Activated T-cell treated with anti-CD3 and anti-CD28 coated beads, Interleukin-2, amount 50 U/mL, for 1 hour (primary cell): Measurements from ENCODE around the gene ACACB.

Source experiments
- DNase-seq: peaks from one replicate; pipeline ENCODE4 v3.0.0-alpha.2; 2020

Gene ACACB

GRCh38 chr12:109222496-109222895 lies 106.1 kb downstream of the ACACB start:
- DNase-seq: no peak

- DNase-seq: no peak
Observed at GRCh38 chr12:109223211-109223610, 106.8 kb downstream of the ACACB start.

- DNase-seq: no peak
Observed at GRCh38 chr12:109223868-109224267, 107.5 kb downstream of the ACACB start.

GRCh38 chr12:109228664-109229063 lies 112.3 kb downstream of the ACACB start:
- DNase-seq: no peak

GRCh38 chr12:109230193-109230592 lies 113.8 kb downstream of the ACACB start:
- no peak for DNase-seq

DNA sequence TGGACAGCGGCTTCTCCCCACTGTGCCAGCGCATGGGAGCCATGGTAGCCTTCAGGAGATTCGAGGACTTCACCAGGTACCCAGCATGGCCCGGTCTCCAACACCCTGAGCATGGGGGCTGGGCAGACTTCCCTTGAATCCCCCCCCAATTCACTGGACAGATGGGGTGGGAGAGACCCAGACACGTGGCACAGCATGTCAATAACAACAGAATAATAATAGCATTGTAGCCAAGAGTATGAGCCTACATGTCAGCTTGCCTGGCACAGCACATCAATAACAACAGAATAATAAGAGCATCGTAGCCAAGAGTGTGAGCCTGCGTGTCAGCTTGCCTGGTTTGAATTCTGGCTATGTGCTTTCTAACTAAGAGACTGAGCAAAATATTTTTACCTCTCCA lies 116.3 kb downstream of the ACACB start:
- DNase-seq: no peak

DNA sequence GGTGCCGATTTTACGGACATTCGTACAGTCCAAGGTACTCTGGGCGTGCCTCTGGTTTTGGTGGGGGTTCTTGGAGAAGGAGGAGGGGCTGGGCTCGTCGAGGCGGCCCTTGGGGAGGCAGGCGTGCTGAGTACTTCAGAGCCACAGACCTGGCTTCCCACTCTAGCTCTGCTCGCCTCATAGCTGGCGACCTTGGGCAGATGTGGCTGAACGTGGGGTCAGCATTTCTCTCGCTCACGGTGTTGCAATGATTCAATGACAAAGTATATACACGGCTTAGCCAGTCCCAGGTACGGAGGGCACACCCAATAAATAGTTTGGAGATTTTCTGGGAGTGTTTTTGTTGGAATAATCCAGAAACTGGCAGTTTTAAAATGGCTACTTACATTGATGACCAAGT lies 117.6 kb downstream of the ACACB start:
- DNase-seq: no peak

DNA sequence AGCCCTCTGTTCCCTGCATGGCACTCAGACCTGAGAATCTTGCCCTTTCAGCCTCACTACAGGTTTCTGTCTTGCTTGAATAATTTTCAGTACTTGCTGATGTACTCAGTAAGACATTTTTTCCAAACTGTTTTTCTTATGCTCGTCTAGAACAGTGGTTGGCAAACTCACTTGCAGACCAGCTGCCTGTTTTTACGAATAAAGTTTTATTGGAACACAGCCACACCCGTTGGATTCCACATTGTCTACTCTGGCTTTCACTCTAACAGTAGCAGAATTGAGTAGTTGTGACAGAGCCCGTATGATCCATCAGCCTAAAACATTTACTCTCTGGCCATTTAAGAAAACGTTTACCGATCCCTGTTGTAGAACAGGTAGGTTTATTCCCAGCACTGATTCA lies 119.9 kb downstream of the ACACB start:
- no peak for DNase-seq

- DNase-seq: no peak
Observed at GRCh38 chr12:109239179-109239578, 122.8 kb downstream of the ACACB start.

DNA sequence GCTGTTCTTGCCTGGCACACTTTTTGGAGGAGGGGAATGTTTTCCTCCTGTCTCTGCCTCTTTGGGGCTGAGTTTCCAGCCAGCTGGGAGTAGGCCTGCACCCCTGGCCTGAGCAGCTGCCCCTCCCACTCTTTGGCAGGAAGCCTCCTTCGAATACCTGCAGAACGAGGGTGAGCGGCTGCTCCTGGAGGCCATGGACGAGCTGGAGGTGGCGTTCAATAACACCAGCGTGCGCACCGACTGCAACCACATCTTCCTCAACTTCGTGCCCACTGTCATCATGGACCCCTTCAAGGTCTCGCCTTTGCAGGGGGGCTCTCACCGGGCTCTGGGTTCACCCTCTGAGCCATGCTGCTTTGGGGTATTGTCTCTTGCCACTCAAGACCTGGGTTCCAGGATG lies 123.3 kb downstream of the ACACB start:
- DNase-seq: no peak

DNA sequence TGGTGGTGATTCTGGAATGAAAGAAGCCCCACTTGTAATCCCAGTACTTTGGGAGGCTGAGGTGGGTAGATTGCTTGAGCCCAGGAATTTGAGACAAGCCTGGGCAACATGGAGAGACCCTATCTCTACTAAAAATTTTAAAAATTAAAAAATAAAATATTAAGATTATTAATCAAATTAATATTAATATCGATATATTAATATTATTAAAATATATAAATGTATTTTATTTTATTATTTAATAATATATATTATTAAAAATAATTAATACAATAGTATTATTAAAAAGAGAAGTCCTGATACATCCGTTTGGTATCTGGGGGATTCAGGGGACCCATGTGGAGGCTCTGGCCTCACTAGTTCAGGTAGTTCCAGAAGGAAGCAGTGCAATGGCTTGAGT lies 124.0 kb downstream of the ACACB start:
- no peak for DNase-seq

GRCh38 chr12:109241936-109242335 lies 125.5 kb downstream of the ACACB start:
- no peak for DNase-seq

DNA sequence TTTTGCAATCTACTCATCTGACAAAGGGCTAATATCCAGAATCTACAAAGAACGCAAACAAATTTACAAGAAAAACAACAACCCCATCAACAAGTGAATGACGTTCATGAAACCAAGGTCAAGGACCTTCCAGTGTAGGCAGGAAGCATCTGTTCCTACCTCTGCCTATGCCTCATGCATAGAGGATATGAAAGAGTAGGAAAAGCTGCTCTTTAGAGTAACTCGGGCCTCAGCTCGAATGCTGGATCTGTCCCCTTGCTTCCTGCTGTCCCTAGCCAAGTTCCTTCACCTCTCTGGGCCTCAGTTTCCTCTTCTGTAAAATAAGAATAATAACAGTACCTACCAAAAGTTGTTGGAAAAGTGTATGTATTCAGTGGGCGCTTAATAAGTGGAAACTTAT lies 127.7 kb downstream of the ACACB start:
- DNase-seq: no peak

GRCh38 chr12:109246221-109246620 lies 129.8 kb downstream of the ACACB start:
- no peak for DNase-seq

DNA sequence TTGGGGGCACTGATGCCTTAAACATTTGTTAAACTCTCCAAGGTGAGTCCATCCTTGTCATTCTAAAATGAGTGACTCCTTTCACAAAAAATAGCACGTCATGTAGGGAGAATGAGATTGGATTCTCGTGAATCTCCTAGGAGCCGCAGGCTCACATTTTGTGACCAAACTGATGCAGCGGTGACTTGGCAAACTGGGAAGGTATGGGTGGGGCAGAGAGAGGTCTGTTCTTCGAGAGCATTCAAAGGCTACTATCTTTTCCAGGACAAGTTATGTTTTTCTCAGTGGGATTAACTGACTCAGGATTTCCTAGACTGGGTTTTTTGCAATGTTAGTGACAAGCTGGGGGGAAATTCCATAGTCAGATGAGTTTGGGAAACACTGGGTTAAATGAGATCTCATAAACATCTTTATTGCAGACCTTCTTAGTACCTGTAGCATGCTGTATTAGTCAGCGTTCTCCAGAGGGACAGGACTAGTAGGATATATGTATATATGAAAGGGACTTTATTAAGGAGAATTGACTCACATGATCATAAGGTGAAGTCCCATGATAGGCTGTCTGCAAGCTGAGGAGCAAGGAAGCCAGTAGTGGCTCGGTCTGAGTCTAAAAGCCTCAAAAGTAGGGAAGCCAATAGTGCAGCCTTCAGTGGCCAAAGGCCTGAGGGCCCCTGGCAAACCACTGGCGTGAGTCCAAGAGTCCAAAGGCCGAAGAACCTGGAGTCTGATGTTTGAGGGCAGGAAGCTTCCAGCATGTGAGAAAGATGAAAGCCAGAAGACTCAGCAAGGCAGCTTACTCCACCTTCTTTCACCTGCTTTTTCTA lies 131.7 kb downstream of the ACACB start:
- no peak for DNase-seq

- DNase-seq: no peak
Observed at GRCh38 chr12:109250523-109250922, 134.1 kb downstream of the ACACB start.

- DNase-seq: no peak
Observed at GRCh38 chr12:109252799-109253198, 136.4 kb downstream of the ACACB start.

DNA sequence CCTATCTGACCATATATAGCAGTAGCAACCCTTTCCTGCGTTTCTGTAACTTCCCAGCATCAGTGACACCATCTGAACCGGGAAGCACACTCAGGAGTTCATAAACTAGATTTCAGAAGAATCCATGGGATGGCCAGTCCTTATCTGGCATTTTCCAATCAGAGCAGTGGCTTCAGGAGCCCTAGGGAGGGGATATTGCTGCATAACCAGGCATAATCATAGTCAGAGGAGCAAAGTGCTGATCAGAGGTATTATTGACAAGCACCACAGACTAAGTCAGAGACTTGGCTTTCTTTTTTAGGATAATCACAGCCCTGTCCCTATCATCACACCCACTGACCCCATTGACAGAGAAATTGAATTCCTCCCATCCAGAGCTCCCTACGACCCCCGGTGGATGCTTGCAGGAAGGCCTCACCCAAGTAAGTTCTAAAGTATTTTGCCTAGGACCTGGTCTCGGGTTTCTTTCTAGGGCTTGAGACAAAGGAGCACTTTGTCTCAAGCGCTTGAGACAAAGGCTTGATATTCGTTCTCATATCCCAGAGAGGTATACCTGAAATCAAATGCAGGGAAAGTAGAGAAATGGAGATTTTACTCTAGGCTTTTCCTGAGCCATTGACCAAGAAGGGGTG lies 137.6 kb downstream of the ACACB start:
- DNase-seq: no peak

GRCh38 chr12:109255377-109255776 lies 139.0 kb downstream of the ACACB start:
- no peak for DNase-seq

- DNase-seq: no peak
Observed at GRCh38 chr12:109256011-109256410, 139.6 kb downstream of the ACACB start.

DNA sequence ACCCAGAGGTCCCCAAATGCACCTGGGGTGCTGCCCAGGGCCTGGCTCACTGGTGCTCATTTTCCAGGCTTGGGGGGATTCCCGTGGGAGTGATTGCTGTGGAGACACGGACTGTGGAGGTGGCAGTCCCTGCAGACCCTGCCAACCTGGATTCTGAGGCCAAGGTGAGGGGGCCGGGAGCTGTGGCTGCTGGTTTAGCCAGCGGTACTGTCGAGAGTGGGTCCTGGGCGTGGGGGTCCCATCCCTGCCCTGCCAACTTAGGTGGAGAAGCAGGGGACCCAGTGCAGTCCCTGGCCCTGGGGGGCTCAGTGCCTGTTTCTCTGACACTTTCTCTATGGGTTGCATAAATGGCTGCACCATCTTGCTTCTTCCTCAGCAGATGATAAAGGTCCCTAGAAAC lies 141.8 kb downstream of the ACACB start:
- DNase-seq: no peak

- DNase-seq: no peak
Observed at GRCh38 chr12:109258607-109259544, 142.5 kb downstream of the ACACB start.

DNA sequence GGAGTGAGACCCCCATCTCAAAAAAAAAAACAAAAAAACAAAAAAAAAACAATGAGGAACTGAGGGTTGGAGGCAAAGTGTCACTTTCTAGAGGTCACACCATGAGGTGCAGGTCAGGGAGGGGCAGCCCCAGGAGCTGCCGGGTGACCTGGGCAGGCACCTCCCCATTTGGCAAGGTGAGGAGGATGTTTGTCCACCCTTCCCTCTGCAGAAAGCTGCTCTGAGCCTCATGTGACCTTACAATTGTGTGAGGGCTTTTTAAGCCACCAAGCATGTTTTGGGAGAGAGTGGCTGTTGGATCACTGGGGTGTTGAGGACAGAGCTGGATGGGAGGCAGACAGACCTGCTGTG lies 143.1 kb downstream of the ACACB start:
- no peak for DNase-seq

- no peak for DNase-seq
Observed at GRCh38 chr12:109261087-109261486, 144.7 kb downstream of the ACACB start.
